ENCODE measurements around the gene PLGRKT.
"Not testable (repeated sequence)": the region's sequence is repeated elsewhere in the genome, so short reads cannot be mapped to it uniquely, and the experiment has no call there.

The PLGRKT gene

GRCh38 chr9:5448461-5449435 lies 11.0 kb upstream of the PLGRKT start:
- ChIA-PET CTCF (interaction anchor here (1.1 to 3.6 kb wide), 8 partner anchors 9 to 460 kb away, joined by 3 to 53 read pairs (median 16); partner anchors contain the start of gene PLGRKT), POLR2A (interaction anchor here (1.7 to 3.2 kb wide), 2 partner anchors 10 to 138 kb away, joined by 7 to 27 read pairs; partner anchors contain the start of gene PLGRKT)
- TF ChIP-seq, protein P1, sequence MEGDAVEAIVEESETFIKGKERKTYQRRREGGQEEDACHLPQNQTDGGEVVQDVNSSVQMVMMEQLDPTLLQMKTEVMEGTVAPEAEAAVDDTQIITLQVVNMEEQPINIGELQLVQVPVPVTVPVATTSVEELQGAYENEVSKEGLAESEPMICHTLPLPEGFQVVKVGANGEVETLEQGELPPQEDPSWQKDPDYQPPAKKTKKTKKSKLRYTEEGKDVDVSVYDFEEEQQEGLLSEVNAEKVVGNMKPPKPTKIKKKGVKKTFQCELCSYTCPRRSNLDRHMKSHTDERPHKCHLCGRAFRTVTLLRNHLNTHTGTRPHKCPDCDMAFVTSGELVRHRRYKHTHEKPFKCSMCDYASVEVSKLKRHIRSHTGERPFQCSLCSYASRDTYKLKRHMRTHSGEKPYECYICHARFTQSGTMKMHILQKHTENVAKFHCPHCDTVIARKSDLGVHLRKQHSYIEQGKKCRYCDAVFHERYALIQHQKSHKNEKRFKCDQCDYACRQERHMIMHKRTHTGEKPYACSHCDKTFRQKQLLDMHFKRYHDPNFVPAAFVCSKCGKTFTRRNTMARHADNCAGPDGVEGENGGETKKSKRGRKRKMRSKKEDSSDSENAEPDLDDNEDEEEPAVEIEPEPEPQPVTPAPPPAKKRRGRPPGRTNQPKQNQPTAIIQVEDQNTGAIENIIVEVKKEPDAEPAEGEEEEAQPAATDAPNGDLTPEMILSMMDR (IDR thresholded peaks at IDR 0.05; ENCODE audit: control extremely low read depth, extremely low read depth, low read depth, missing control alignments) = no peak
- DNase-seq (ENCODE audit: extremely low spot score) = no peak

GRCh38 chr9:5448016-5448415 lies 10.3 kb upstream of the PLGRKT start:
- ChIA-PET CTCF (interaction anchor here (1.2 to 3.6 kb wide), 3 partner anchors 9 to 152 kb away, joined by 5 to 39 read pairs (median 29); partner anchors contain the start of gene PLGRKT), POLR2A (interaction anchor here (3.2 kb wide), 1 partner anchor 9 kb away, joined by 27 read pairs; the partner anchor contains the start of gene PLGRKT)
- no peak for DNase-seq (ENCODE audit: extremely low spot score)
- TF ChIP-seq, protein P1 (IDR thresholded peaks at IDR 0.05; ENCODE audit: control extremely low read depth, extremely low read depth, low read depth, missing control alignments) = no peak

DNA sequence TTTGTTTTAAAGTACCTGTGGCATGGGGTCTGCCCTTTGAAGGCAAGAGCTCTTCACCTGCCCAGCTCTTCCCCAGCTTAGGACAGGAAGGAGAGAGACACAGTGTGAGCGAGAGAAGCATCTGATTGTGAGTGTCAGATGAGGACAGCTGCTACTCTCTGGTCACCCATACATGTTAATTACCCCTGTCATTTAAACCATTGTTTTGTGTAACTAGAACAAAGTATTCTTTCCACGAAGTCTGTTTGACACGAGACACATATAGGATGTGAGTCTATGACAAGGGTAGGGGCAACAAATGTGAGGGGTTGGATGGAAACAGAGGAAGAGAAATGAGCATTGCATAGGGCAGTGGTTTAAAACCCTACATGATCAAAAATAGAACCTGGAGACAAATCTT lies 9.6 kb upstream of the PLGRKT start:
- CTCF ChIA-PET = interaction anchor here (1.2 to 2.0 kb wide), 2 partner anchors 142 to 460 kb away, joined by 5 read pairs; no protein-coding TSS in a partner anchor

DNA sequence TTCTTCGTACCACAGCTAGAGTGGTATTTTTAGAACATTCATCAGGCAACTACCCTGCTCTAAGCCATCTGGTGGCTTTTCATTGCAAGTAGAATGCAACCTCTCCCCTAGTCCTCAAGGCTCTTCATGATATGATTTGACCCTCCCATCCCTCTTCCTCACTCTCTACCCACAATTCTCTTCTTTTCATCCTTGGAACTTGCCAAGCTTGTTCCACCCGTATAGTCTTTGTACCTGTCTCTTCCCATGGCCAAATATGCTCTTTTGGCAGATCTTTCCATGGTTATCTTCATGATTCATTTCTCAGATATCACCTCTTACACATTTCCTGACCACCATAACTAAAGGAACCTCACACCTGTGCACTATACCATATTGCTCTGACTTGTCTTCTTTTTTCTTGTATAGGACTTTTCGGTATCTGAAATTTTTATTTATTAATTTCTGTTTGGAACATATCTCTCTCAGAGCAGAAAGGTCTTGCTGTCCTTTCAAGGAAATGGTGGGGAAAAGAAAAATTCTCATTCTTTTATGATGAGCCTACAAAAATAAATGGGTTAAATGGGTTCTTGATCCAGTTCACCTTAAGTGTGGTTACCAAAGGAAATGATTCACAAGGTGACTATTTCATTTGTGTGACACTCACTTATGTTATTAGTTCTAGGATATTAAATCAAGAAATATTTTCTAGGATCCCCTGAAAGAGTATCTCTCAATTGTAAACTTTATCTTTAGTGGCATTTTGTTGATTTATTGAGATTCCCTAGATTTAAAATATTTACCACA lies 8.9 kb upstream of the PLGRKT start:
- TF ChIP-seq, protein P1 (IDR thresholded peaks at IDR 0.05; ENCODE audit: control extremely low read depth, extremely low read depth, low read depth, missing control alignments) = no peak
- no peak for DNase-seq (ENCODE audit: extremely low spot score)
- POLR2A ChIA-PET = no interaction called here
- CTCF ChIA-PET = interaction anchor here (0.9 to 2.0 kb wide), 4 partner anchors 10 to 459 kb away, joined by 3 to 5 read pairs (median 5); partner anchors contain the start of gene PLGRKT

More for the DNA sequence above, 9.6 kb upstream of the PLGRKT start:
- TF ChIP-seq, protein P1 (IDR thresholded peaks at IDR 0.05; ENCODE audit: control extremely low read depth, extremely low read depth, low read depth, missing control alignments) = no peak
- POLR2A ChIA-PET = no interaction called here
- DNase-seq (ENCODE audit: extremely low spot score) = no peak

- CTCF ChIA-PET = interaction anchor here (0.9 to 2.0 kb wide), 3 partner anchors 9 to 458 kb away, joined by 3 to 5 read pairs (median 5); partner anchors contain the start of gene PLGRKT
- DNase-seq (ENCODE audit: extremely low spot score) = no peak
- TF ChIP-seq, protein P1 (IDR thresholded peaks at IDR 0.05; ENCODE audit: control extremely low read depth, extremely low read depth, low read depth, missing control alignments) = no peak
- POLR2A ChIA-PET = no interaction called here
These were observed 8.2 kb upstream of the PLGRKT start for GRCh38 chr9:5445886-5446285.

GRCh38 chr9:5445096-5445495 lies 7.4 kb upstream of the PLGRKT start:
- CTCF ChIA-PET, POLR2A ChIA-PET: not testable (repeated sequence)

More at GRCh38 chr9:5445096-5445495, 7.4 kb upstream of the PLGRKT start:
- DNase-seq (ENCODE audit: extremely low spot score) = not testable (repeated sequence)

Data from GM10248 (cell line).